ENCODE measurements around the gene BRME1. TPM values are rescaled to one million over a fixed set of nuclear protein-coding genes. Genes with fewer than 3 reads are reported as not detected.

Gene BRME1
- polyA plus RNA-seq, 3 donors, result 1.1 to 3.7 (median 2.9) TPM

DNA sequence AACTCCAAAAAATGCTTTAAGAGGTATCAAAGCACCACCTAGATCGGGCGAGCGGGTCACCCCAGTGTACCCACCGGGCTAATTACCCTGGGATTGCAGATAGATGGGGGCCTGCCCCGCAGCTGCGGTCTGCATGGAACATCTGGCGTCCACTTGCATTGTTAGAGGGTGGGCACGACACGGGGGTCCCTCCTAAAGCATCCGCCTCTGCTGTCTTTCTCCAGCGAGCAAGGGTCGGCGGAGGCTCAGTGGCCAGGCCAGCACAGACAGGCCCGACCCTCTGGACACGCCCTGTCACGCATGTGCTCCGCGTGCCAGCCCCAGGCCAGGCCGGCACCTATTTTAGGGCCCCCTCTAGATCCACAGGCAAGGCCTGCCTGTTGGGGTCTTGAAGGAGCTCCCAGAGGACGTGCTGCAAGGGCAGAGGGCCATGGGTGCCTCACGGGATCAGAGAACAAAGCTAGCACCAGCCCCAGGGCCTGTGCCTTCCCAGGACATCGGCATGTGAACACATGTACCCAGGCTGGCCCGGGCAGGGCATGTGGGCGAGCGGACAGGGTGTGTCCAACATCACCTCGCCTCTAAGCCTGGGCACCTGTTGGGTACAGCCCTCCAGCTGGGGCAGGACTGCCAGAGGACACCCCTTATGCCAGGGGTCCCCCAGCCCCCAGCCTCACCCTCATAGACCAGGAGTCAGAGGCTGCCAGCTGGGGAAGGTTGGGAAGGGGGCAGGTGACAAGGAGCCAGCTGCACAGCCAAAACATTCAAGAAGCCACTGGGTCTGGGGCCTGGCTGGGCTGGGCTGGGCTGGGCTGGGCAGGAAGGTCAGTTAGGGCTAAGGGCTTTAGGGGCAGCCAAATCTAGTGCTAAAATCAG is 64.6 kb downstream of the BRME1 start:
- WGBS, 3 donors, result 19 to 61% (median 28%) methylated on average over 26 of the region's 26 CpGs
- H3K27ac ChIP-seq (ENCODE audit: low read depth, low read length), result peak overlapping the region; percentile 99

DNA sequence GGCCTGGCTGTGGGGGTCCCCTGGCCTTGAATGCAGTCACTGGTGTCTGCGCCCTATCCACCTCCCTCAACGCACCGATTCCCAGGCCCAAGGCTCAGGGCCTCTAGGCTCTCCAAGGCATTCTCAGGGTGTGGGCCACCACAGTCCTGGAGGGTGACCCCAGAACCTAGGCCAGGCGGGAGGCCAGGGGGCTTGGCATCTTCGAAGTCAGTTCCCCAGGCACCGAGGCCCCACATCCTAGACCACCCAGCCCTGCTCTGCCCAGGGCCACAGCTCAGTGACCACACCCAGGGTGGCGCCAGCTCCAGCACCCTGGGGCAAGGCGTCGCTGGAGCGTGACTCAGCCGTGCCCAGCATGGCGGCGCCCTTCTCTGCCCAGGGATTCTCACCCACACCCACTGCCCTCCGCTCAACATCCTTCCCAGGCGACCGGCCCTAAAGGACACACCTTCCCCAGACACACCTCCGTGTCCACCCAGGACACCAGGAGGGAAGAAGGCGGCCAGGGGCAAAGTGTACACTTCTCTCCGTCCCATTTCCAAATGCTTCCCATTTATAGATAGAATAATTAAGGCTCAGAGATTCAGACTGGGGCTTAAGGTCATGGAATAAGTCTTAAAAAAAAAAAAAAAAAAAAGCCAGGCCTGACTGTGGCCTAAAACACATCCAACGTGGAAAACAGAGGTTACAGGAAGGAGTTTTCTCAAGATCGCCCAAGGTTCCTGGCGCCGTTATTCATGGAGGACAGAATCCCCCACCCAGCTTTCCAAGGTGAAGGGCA is 65.4 kb downstream of the BRME1 start:
- peak overlapping the region; percentile 99 for H3K27ac ChIP-seq (ENCODE audit: low read depth, low read length)
- WGBS, 3 donors, result 22 to 74% (median 26%) methylated on average over 23 of the region's 23 CpGs

DNA sequence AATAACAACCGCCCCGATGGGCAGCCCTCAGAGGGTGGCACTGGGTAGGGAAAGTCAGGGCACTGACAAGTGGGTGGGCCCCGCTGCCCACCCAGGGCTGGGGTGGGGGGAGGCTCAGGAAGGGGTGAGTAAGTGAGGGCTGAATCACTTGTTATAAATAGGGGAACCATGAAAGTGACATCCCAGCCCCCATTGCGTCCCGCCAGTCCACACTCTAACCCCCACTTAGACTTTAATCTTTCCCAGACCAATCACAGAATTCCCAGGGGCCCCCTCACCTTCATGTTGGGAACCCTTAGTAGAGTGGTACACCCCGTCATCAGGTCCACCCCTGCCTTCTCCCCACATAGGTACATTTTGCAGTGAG is 66.0 kb downstream of the BRME1 start:
- WGBS, 3 donors, result 9 to 39% (median 11%) methylated on average over 6 of the region's 6 CpGs

DNA sequence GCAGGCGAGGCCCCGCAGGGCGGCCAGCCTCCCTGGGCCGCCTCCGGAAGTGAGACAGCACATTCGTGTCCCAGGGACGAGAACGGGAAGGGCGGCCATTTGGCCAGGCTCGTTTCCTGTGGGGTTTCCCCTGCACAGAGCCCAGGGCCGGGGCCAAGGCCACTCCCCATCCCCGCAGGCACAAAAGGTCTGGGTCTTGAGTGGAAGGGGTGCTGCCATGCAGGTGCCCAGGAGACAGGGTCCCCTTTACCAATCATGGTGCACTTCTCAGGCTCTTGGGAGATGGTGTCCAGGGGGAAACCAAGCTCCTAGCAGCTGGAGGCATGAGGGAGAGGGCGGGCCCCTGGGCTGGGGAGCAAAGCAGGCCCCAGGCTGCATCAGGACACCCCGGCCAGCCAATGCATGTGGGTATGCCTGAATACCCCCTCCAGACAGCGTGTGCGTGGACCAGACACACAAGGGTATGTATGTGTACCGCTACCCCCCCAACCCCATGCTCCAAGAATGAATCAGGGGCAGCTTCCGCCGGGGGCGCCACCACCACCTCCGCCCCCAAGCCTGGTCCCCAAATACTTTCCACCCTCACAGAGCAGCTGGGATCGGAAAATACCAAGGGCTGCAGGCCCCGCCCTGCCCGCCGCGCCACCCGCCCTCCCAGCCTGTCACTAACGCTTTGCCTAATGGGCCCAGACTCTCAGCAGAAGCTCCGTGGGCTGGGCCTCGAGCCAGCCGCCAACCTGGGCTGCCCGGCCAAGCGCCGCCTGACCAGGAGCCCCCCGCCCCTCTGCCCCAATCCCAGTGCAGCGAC is 66.6 kb downstream of the BRME1 start:
- WGBS, 3 donors, result 1 to 25% (median 3%) methylated on average over 35 to 36 of the region's 36 CpGs

More for the DNA sequence above, 66.0 kb downstream of the BRME1 start:
- peak overlapping the region; percentile 99 for H3K27ac ChIP-seq (ENCODE audit: low read depth, low read length)

DNA sequence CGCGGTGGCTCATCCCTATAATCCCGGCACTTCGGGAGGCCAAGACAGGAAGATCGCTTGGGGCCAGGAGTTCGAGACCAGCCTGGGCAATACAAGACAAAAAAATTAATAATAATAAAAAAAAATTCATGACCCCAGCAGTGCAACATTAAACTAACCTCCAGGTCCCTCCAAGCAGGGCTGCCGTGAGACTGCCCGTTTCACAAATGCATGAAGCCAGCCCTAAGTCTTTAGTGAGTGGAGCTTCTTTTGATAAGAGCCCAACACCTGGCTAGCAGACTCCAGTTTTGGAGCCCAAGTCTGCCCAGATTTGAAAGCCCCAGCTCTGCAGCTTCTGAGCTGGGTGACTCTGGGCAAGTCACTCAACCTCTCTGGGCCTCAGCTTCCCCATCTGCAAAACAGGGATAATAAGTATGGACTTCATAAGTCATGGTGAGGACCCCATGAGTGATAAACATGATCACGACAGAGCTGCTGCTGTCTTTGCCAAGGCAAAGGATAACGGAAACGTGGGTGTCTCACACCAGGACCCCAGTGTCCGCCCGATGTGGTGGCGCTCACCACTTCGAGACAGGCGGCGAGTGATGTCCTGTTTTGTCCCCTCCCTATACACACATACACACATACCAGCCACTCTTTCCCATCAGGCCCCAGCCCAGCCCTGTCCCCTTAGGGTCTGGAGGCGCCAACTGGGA is 67.3 kb downstream of the BRME1 start:
- peak overlapping the region; percentile 99 for H3K27ac ChIP-seq (ENCODE audit: low read depth, low read length)
- WGBS, 3 donors, result 33 to 74% (median 44%) methylated on average over 18 of the region's 18 CpGs

More for the DNA sequence above, 66.6 kb downstream of the BRME1 start:
- peak overlapping the region; percentile 99 for H3K27ac ChIP-seq (ENCODE audit: low read depth, low read length)

DNA sequence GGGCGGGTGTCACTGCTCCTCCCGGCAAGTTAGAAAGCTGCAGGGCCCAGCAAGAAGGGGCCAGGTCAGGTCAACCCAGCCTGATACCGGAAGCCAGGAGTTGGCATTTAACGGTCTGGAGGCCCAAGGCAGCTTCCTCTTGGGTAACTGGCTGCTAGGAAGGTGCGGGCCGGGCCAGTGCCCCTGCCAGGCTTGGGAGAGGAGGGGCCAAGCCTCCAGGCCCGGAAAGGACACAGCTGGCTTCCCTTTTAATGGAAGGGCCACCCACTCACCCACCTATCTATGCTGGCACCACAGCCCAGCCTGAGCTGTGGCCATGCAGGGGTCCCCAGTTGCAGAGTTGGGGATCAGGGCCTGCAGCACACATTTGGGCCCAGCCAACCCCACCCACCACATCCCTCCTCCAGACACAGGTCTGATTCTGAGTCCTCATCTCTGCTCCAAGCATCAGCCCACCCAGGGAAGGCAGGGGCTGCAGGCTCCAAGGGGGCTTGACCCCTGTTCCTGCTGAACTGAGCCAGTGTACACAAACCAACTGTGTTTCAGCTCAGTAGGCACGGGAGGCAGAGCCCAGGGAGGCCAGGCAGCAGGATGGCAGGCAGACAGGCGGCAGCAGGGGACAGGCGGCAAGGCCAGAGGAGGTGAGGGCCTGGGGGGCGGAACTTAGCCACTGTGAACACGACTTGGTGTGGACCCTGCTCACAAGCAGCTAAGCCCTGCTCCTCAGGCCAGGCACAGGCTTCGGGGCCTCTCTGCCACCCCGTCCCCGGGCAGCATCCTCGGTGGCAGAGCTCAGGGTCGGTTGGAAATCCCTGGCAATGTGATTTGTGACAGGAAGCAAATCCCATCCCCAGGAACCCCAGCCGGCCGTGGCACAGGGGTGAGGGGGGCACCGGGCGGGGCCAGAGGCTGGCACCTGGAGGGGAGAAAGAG is 69.9 kb downstream of the BRME1 start:
- peak overlapping the region; percentile 82 for H3K27ac ChIP-seq (ENCODE audit: low read depth, low read length)
- WGBS, 3 donors, result 25 to 65% (median 33%) methylated on average over 21 of the region's 21 CpGs

DNA sequence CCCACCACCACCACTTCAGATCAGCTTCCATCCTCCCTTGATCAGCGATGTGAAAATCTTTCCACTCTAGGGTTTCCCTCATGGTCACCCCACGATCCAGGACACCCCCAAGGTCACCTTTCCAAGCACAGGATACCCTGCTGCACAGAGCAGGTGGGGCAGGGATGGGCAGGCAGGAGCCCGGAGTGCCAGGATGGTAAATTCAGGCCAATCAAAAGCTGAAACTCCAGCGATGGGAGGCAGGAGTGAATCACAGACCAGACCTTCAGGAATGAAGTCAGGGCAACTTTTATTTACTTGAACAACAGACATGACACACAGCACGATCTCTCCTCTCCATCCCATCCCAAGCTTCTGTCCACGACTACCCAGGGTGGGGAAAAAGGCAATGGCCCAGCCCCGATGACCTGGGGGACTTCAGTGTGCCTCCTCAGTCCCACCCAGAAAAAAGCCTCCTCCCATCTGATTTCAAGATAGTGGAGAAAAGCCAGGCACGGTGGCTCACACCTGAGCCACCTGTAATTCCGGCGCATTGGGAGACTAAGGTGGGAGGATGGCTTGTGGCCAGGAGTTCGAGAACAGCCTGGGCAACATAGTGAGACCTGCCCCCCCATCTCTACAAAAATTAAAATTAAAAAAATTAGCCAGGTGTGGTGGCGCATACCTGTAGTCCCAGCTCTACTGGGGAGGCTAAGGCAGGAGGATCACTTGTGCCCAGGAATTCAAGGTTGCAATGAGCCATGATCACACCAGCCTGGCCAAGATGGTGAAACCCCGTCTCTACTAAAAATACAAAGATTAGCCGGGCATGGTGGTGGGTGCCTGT is 71.5 kb downstream of the BRME1 start:
- no peak overlapping the region for H3K27ac ChIP-seq (ENCODE audit: low read depth, low read length)
- WGBS, 3 donors, result 66 to 74% (median 66%) methylated on average over 14 of the region's 14 CpGs

DNA sequence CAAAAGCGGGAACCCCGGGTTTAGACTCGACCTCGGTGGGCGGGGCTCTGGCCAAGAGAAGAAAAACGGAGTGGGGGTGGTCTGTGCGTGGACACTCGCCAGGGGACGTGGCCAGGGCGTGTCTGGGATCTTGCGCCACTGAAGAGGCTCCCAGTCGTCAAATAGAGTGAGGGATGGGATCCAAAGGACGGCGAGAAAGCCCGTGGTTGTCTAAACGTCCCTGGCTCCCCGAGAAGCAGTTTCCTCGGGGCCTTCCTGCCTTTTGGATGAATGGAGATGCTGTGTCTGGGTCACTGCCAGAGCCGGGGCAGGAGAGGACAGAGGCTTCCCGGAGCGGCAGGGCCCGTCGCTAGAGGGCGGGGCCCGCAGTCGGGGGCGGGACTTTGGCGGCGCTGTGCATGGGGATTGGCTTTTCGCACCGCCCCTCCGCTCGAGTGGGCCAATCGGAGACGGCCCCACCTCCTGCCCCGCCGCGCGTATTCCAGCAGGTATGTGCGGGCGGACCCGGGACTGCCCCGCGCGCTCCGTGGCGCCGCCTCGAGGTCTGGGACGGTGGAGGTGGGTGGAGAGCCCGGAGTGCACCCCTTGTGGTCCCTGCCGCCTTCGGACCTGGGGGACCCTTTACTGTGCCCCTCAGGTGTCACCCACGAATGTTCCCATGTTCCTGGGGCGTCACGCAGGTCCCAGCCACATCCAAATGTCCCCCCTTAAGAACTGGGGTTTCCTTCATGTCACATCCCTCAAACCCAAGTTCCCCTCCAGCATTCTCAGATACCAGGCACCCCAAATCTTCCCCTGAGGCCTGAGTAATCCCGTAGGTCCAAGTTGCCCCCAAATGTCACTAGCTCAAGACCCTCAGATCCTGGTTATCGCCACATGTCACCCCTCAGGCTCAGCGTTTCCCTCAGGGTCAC is 72.3 kb downstream of the BRME1 start:
- H3K27ac ChIP-seq (ENCODE audit: low read depth, low read length), result no peak overlapping the region
- WGBS, 3 donors, result 6 to 7% (median 6%) methylated on average over 44 to 59 of the region's 59 CpGs

Other genes starting within 250 kb of the BRME1 start
- 10 to 100 TPM; 12.4 to 33.5 (median 28.3) TPM for gene MRI1, start 141.6 kb downstream of the BRME1 start, polyA plus RNA-seq
- 100 to 1,000 TPM in 2 of 3 donors, 10 to 100 TPM in 1; 89.2 to 156 (median 153) TPM for gene C19orf53, start 131.7 kb downstream of the BRME1 start, polyA plus RNA-seq
- gene ZSWIM4, start 110.7 kb downstream of the BRME1 start, polyA plus RNA-seq, result 1 to 10 TPM; 1.6 to 3.4 (median 2.0) TPM
- not detected for gene NANOS3, start 29.0 kb downstream of the BRME1 start, polyA plus RNA-seq
- 10 to 100 TPM; 17.0 to 27.9 (median 20.4) TPM for gene CC2D1A, start 84 bp upstream of the BRME1 start, polyA plus RNA-seq
- 1 to 10 TPM in 1 of 3 donors, under 1 TPM in 2; 0.10 to 2.5 (median 0.58) TPM for gene PODNL1, start 32.3 kb upstream of the BRME1 start, polyA plus RNA-seq
- 10 to 100 TPM; 13.5 to 29.0 (median 16.2) TPM for gene DCAF15, start 46.4 kb upstream of the BRME1 start, polyA plus RNA-seq
- gene RFX1, start 100.2 kb upstream of the BRME1 start, polyA plus RNA-seq, result 1 to 10 TPM; 4.4 to 5.8 (median 4.4) TPM
- gene RLN3, start 122.0 kb upstream of the BRME1 start, polyA plus RNA-seq, result not detected
- 1 to 10 TPM; 2.7 to 8.5 (median 2.9) TPM for gene IL27RA, start 125.6 kb upstream of the BRME1 start, polyA plus RNA-seq
- gene PALM3, start 156.0 kb upstream of the BRME1 start, polyA plus RNA-seq, result 1 to 10 TPM in 2 of 3 donors, under 1 TPM in 1; 0.45 to 9.9 (median 1.9) TPM
- gene MISP3, start 166.7 kb upstream of the BRME1 start, polyA plus RNA-seq, result 10 to 100 TPM in 1 of 3 donors, 1 to 10 TPM in 2; 2.3 to 13.2 (median 3.8) TPM
- not detected for gene C19orf67, start 179.7 kb upstream of the BRME1 start, polyA plus RNA-seq
- 10 to 100 TPM; 20.0 to 28.6 (median 24.4) TPM for gene SAMD1, start 184.6 kb upstream of the BRME1 start, polyA plus RNA-seq
- gene PRKACA, start 211.6 kb upstream of the BRME1 start, polyA plus RNA-seq, result 10 to 100 TPM; 29.8 to 95.5 (median 73.2) TPM
- gene ASF1B, start 230.5 kb upstream of the BRME1 start, polyA plus RNA-seq, result 1 to 10 TPM in 1 of 3 donors, under 1 TPM in 2; 0.40 to 1.8 (median 0.71) TPM

Data from adipose tissue (tissue), 3 donors.